ENCODE measurements around the gene IQGAP3.

GRCh38 chr1:156589546-156589945, 17.2 kb upstream of the IQGAP3 start:
- TF ChIP-seq CTCF (IDR thresholded peaks at IDR 0.05) (no peak), POLR2AphosphoS5 (IDR thresholded peaks at IDR 0.05) (no peak), POLR2A (IDR thresholded peaks at IDR 0.05) (no peak), EP300 (IDR thresholded peaks at IDR 0.05) (no peak)
